ENCODE results near the gene MYPOP. TPM values are rescaled to one million over a fixed set of nuclear protein-coding genes. Genes with fewer than 3 reads are reported as not detected.
"Not testable (repeated sequence)": the region's sequence is repeated elsewhere in the genome, so short reads cannot be mapped to it uniquely, and the experiment has no call there.

The MYPOP gene
- total RNA-seq, 4 donors from 2014 or later: 3.8 to 7.9 (median 6.0) TPM

GRCh38 chr19:45874620-45874966 lies 27.8 kb downstream of the MYPOP start:
- DNase-seq (ENCODE audit: extremely low spot score): no peak
- H3K27ac ChIP-seq (replicated peaks in 1 of 4): no peak overlapping the region
- intact Hi-C loops (cut with DNase I): no loop called here
- H3K27me3 ChIP-seq: peaks cover 0 to 10% (median 0%) of the 10 kb centered on the region in 4 donors
- 87% methylated on average over 7 of the region's 7 CpGs for WGBS
- no peaks in the 10 kb centered on the region for H3K36me3 ChIP-seq
- H3K9me3 ChIP-seq: no peaks in the 10 kb centered on the region
- no peak for TF ChIP-seq EP300 (IDR thresholded peaks at IDR 0.05)
- TF ChIP-seq POLR2A (IDR thresholded peaks at IDR 0.05; ENCODE audit: low read depth): no peak
- TF ChIP-seq CTCF (IDR thresholded peaks at IDR 0.05): no peak
- no peak for TF ChIP-seq POLR2AphosphoS5 (IDR thresholded peaks at IDR 0.05)
- H3K4me1 ChIP-seq: peaks cover 9 to 15% (median 11%) of the 10 kb centered on the region in 4 donors
- H3K4me3 ChIP-seq: no peak overlapping the region

DNA sequence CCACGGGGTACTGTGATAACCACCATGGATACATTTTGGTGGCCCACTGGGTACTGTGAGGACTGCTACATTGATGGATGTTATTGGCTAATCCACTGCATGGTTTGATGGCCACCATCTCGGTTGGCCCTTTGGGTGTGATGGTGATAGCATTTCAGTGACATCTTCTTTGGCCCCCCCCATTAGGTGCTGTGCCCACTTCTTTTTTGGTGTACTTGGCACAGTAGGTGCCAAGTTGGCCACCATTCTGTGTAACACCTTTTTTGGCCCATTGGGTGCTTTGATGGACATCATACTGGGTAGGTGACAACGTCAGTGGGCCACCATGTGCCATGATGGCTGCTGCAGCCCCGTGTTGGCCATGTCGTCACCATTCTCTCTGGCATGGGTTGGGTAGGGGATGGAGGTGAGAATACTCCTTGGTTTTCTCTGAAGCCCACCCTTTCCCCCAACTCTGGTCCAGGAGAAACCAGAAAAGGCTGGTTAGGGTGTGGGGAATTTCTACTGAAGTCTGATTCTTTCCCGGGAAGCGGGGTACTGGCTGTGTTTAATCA lies 29.1 kb downstream of the MYPOP start:
- WGBS: 87% methylated on average over 4 of the region's 7 CpGs
- H3K9me3 ChIP-seq: no peaks in the 10 kb centered on the region
- TF ChIP-seq POLR2AphosphoS5 (IDR thresholded peaks at IDR 0.05) (no peak), CTCF (IDR thresholded peaks at IDR 0.05) (no peak), POLR2A (IDR thresholded peaks at IDR 0.05; ENCODE audit: low read depth) (no peak), EP300 (IDR thresholded peaks at IDR 0.05) (no peak)
- H3K27ac ChIP-seq (replicated peaks in 1 of 4): no peak overlapping the region
- H3K4me3 ChIP-seq: no peak overlapping the region
- H3K4me1 ChIP-seq: peaks cover 9 to 15% (median 11%) of the 10 kb centered on the region in 4 donors
- no peak for DNase-seq (ENCODE audit: extremely low spot score)
- no peaks in the 10 kb centered on the region for H3K36me3 ChIP-seq
- H3K27me3 ChIP-seq: peaks cover 0 to 4% (median 0%) of the 10 kb centered on the region in 4 donors
- intact Hi-C loops (cut with DNase I): no loop called here

DNA sequence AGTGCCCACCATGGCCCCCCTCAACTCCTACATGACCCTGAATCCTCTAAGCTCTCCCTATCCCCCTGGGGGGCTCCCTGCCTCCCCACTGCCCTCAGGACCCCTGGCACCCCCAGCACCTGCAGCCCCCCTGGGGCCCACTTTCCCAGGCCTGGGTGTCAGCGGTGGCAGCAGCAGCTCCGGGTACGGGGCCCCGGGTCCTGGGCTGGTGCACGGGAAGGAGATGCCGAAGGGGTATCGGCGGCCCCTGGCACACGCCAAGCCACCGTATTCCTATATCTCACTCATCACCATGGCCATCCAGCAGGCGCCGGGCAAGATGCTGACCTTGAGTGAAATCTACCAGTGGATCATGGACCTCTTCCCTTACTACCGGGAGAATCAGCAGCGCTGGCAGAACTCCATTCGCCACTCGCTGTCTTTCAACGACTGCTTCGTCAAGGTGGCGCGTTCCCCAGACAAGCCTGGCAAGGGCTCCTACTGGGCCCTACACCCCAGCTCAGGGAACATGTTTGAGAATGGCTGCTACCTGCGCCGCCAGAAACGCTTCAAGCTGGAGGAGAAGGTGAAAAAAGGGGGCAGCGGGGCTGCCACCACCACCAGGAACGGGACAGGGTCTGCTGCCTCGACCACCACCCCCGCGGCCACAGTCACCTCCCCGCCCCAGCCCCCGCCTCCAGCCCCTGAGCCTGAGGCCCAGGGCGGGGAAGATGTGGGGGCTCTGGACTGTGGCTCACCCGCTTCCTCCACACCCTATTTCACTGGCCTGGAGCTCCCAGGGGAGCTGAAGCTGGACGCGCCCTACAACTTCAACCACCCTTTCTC lies 30.1 kb downstream of the MYPOP start:
- TF ChIP-seq POLR2A (IDR thresholded peaks at IDR 0.05; ENCODE audit: low read depth) (no peak), EP300 (IDR thresholded peaks at IDR 0.05) (no peak), CTCF (IDR thresholded peaks at IDR 0.05) (no peak), POLR2AphosphoS5 (IDR thresholded peaks at IDR 0.05) (no peak)
- no peaks in the 10 kb centered on the region for H3K36me3 ChIP-seq
- H3K4me3 ChIP-seq: no peak overlapping the region
- peaks cover 0 to under 1% (median 0%) of the 10 kb centered on the region in 4 donors for H3K27me3 ChIP-seq
- intact Hi-C loops (cut with DNase I): no loop called here
- 95% methylated on average over 21 of the region's 34 CpGs for WGBS
- no peak for DNase-seq (ENCODE audit: extremely low spot score)
- H3K9me3 ChIP-seq: no peaks in the 10 kb centered on the region
- no peak overlapping the region for H3K27ac ChIP-seq (replicated peaks in 1 of 4)
- H3K4me1 ChIP-seq: peaks cover 9 to 12% (median 11%) of the 10 kb centered on the region in 4 donors

GRCh38 chr19:45870798-45871197 lies 31.6 kb downstream of the MYPOP start:
- no peak overlapping the region for H3K27ac ChIP-seq (replicated peaks in 1 of 4)
- no peak for TF ChIP-seq POLR2AphosphoS5 (IDR thresholded peaks at IDR 0.05)
- no peak for TF ChIP-seq POLR2A (IDR thresholded peaks at IDR 0.05; ENCODE audit: low read depth)
- TF ChIP-seq EP300 (IDR thresholded peaks at IDR 0.05): no peak
- no peak for TF ChIP-seq CTCF (IDR thresholded peaks at IDR 0.05)
- H3K27me3 ChIP-seq: peaks cover 0 to 7% (median 0%) of the 10 kb centered on the region in 4 donors
- H3K9me3 ChIP-seq: no peaks in the 10 kb centered on the region
- no peaks in the 10 kb centered on the region for H3K4me1 ChIP-seq
- DNase-seq (ENCODE audit: extremely low spot score): no peak
- intact Hi-C loops (cut with DNase I): no loop called here
- 82% methylated on average over 5 of the region's 5 CpGs for WGBS
- H3K36me3 ChIP-seq: no peaks in the 10 kb centered on the region
- H3K4me3 ChIP-seq: no peak overlapping the region

DNA sequence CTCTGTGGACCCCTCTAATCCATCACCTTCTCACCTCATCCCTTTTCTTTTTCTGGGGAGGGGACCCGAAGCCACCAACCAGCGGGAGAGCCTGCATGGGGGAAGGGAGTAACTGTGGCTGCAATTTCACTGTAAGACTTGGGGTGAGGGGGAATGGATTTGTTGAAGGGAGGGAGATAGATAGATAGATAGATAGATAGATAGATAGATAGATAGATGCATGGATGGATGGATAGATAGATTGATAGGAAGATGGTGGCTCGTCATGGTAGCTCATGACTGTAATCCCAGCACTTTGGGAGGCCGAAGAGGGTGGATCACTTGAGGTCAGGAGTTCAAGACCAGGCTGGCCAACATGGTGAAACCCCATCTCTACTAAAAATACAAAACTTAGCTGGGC lies 35.2 kb downstream of the MYPOP start:
- intact Hi-C loops (cut with DNase I): loop anchor here (10.0 kb wide), 1 partner anchor 148 kb away; no protein-coding TSS in a partner anchor
- not testable (repeated sequence) for H3K27ac ChIP-seq (replicated peaks in 1 of 4); H3K36me3 ChIP-seq; DNase-seq (ENCODE audit: extremely low spot score); H3K9me3 ChIP-seq; H3K4me3 ChIP-seq
- peaks cover 13 to 18% (median 17%) of the 10 kb centered on the region in 4 donors for H3K4me1 ChIP-seq
- peaks cover 10 to 31% (median 16%) of the 10 kb centered on the region in 4 donors for H3K27me3 ChIP-seq
- 57% methylated on average over 4 of the region's 4 CpGs for WGBS
